ENCODE measurements around the gene RPRD2.
A peak's percentile ranks its signal among the peaks of the same experiment; 100 is the strongest.

RPRD2 gene

DNA sequence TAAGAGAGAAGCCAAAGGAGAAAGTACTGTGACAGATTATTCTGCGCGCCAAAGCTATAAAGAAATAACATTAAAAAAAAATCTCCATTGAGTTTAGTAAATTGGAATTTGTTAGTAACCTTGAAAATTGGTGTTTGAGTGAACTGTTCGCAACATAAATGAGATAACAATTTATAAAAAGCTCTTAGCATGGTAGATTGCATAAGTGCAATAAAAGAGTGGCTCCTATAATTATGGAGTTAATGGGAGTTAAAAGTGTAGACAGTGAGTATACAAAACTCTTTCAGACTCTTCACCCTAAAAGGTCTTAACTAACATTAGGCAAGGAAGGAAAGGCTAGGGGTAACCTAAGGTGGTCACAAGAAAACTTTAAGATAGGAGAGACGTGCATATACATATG is 50.6 kb downstream of the RPRD2 start:
- Histone ChIP-seq H3K9me3 (ENCODE audit: control insufficient read depth in 2 of 2, low read length in 2 of 2) (no peaks in the 10 kb centered on the region), H3K4me3 (ENCODE audit: low read length in 2 of 2) (no peak overlapping the region), H3K9ac (ENCODE audit: low read length in 2 of 2) (no peak overlapping the region), H3K36me3 (ENCODE audit: control insufficient read depth in 2 of 2, insufficient read depth in 2 of 2, low read length in 2 of 2) (peaks cover 0 to 2% of the 10 kb centered on the region in 2 donors), H3K27me3 (ENCODE audit: control insufficient read depth in 1 of 2, insufficient read depth in 2 of 2, low read length in 2 of 2) (no peaks in the 10 kb centered on the region), H3K4me1 (ENCODE audit: control insufficient read depth, insufficient read depth, low read length) (no peaks in the 10 kb centered on the region), H3K27ac (ENCODE audit: low read length) (no peak overlapping the region)

GRCh38 chr1:150415800-150416199 is 51.9 kb downstream of the RPRD2 start:
- Histone ChIP-seq H3K27ac (ENCODE audit: low read length) (no peak overlapping the region), H3K4me3 (ENCODE audit: low read length in 2 of 2) (no peak overlapping the region), H3K9ac (ENCODE audit: low read length in 2 of 2) (no peak overlapping the region), H3K9me3 (ENCODE audit: control insufficient read depth in 2 of 2, low read length in 2 of 2) (no peaks in the 10 kb centered on the region), H3K4me1 (ENCODE audit: control insufficient read depth, insufficient read depth, low read length) (peaks cover 2% of the 10 kb centered on the region), H3K27me3 (ENCODE audit: control insufficient read depth in 1 of 2, insufficient read depth in 2 of 2, low read length in 2 of 2) (no peaks in the 10 kb centered on the region), H3K36me3 (ENCODE audit: control insufficient read depth in 2 of 2, insufficient read depth in 2 of 2, low read length in 2 of 2) (peaks cover 0 to 5% of the 10 kb centered on the region in 2 donors)

- Histone ChIP-seq H3K27ac (ENCODE audit: low read length) (no peak overlapping the region), H3K4me1 (ENCODE audit: control insufficient read depth, insufficient read depth, low read length) (peaks cover 4% of the 10 kb centered on the region), H3K27me3 (ENCODE audit: control insufficient read depth in 1 of 2, insufficient read depth in 2 of 2, low read length in 2 of 2) (no peaks in the 10 kb centered on the region), H3K9ac (ENCODE audit: low read length in 2 of 2) (no peak overlapping the region), H3K36me3 (ENCODE audit: control insufficient read depth in 2 of 2, insufficient read depth in 2 of 2, low read length in 2 of 2) (peaks cover 0 to 5% of the 10 kb centered on the region in 2 donors), H3K4me3 (ENCODE audit: low read length in 2 of 2) (no peak overlapping the region), H3K9me3 (ENCODE audit: control insufficient read depth in 2 of 2, low read length in 2 of 2) (no peaks in the 10 kb centered on the region)
These were observed 56.8 kb downstream of the RPRD2 start for GRCh38 chr1:150420560-150421265.

DNA sequence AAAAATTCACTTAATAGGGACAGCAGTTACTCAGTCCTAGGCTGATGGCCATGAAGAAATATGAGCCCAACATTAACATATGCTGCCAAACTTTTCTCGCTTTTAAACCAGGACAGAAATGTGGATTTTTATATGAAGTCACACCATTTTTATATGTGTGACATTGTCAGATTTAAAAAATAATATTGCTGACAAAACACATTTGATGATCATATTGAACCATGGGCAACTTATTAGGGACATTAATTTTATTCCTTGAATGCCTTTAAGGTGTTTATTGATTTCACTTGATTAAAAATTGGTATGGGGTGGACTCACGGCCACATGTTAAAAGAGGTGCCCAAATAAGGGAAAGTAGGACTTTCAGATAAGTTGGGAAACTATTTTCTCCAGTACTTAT is 58.6 kb downstream of the RPRD2 start:
- Histone ChIP-seq H3K27me3 (ENCODE audit: control insufficient read depth in 1 of 2, insufficient read depth in 2 of 2, low read length in 2 of 2) (no peaks in the 10 kb centered on the region), H3K9ac (ENCODE audit: low read length in 2 of 2) (no peak overlapping the region), H3K4me1 (ENCODE audit: control insufficient read depth, insufficient read depth, low read length) (peaks cover 4% of the 10 kb centered on the region), H3K9me3 (ENCODE audit: control insufficient read depth in 2 of 2, low read length in 2 of 2) (no peaks in the 10 kb centered on the region), H3K27ac (ENCODE audit: low read length) (no peak overlapping the region), H3K4me3 (ENCODE audit: low read length in 2 of 2) (no peak overlapping the region), H3K36me3 (ENCODE audit: control insufficient read depth in 2 of 2, insufficient read depth in 2 of 2, low read length in 2 of 2) (peaks cover 0 to 5% of the 10 kb centered on the region in 2 donors)

DNA sequence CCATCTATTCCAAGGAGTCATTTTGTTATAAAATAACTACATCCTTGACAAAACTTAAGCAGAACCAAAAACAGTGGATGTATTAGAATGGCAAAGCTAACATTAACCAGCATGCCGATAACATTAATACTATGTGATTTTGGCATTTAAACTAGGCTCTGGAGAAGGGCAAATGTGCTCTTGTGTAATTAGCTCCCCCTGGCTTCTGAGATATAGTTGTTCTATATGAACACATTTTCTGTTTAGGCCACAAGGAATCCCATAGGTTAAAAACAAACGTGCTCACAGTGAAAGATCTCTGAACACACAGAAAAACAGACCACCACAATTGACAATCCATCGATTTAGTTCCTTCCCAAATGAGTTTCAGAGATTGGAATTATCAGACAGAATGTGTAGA is 65.9 kb downstream of the RPRD2 start:
- Histone ChIP-seq H3K9ac (ENCODE audit: low read length in 2 of 2) (no peak overlapping the region), H3K27ac (ENCODE audit: low read length) (no peak overlapping the region), H3K27me3 (ENCODE audit: control insufficient read depth in 1 of 2, insufficient read depth in 2 of 2, low read length in 2 of 2) (no peaks in the 10 kb centered on the region), H3K4me3 (ENCODE audit: low read length in 2 of 2) (no peak overlapping the region), H3K36me3 (ENCODE audit: control insufficient read depth in 2 of 2, insufficient read depth in 2 of 2, low read length in 2 of 2) (peaks cover 0 to 3% of the 10 kb centered on the region in 2 donors), H3K4me1 (ENCODE audit: control insufficient read depth, insufficient read depth, low read length) (no peaks in the 10 kb centered on the region), H3K9me3 (ENCODE audit: control insufficient read depth in 2 of 2, low read length in 2 of 2) (no peaks in the 10 kb centered on the region)

- Histone ChIP-seq H3K9ac (ENCODE audit: low read length in 2 of 2) (no peak overlapping the region), H3K9me3 (ENCODE audit: control insufficient read depth in 2 of 2, low read length in 2 of 2) (no peaks in the 10 kb centered on the region), H3K4me3 (ENCODE audit: low read length in 2 of 2) (no peak overlapping the region), H3K27ac (ENCODE audit: low read length) (no peak overlapping the region), H3K4me1 (ENCODE audit: control insufficient read depth, insufficient read depth, low read length) (no peaks in the 10 kb centered on the region), H3K27me3 (ENCODE audit: control insufficient read depth in 1 of 2, insufficient read depth in 2 of 2, low read length in 2 of 2) (no peaks in the 10 kb centered on the region), H3K36me3 (ENCODE audit: control insufficient read depth in 2 of 2, insufficient read depth in 2 of 2, low read length in 2 of 2) (peaks cover 12 to 21% of the 10 kb centered on the region in 2 donors)
These were observed 77.2 kb downstream of the RPRD2 start for GRCh38 chr1:150441121-150441520.

DNA sequence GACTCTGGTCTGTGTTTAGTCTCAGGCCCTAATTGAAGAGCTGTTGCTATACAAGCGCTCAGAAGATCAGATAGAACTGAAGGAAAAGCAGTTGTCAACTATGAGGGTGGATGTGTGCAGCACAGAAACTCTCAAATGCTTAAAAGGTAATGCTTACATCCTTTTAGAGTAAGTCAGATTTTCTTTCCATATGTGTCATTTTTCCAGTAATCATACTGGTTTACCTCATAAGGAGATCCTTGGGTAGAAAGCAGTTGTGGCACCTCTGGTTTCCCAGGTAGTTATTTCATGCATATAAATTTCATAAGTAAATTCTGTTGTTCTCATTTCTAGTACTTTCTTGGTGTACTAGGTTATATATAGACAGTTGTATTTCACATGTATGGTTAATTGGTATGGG is 80.3 kb downstream of the RPRD2 start:
- no peaks in the 10 kb centered on the region for H3K4me1 ChIP-seq (ENCODE audit: control insufficient read depth, insufficient read depth, low read length)
- no peak overlapping the region for H3K4me3 ChIP-seq (ENCODE audit: low read length in 2 of 2)
- H3K36me3 ChIP-seq (ENCODE audit: control insufficient read depth in 2 of 2, insufficient read depth in 2 of 2, low read length in 2 of 2) = peaks cover 15 to 23% of the 10 kb centered on the region in 2 donors
- H3K27ac ChIP-seq (ENCODE audit: low read length) = no peak overlapping the region
- H3K27me3 ChIP-seq (ENCODE audit: control insufficient read depth in 1 of 2, insufficient read depth in 2 of 2, low read length in 2 of 2) = no peaks in the 10 kb centered on the region
- H3K9ac ChIP-seq (ENCODE audit: low read length in 2 of 2) = no peak overlapping the region
- no peaks in the 10 kb centered on the region for H3K9me3 ChIP-seq (ENCODE audit: control insufficient read depth in 2 of 2, low read length in 2 of 2)

DNA sequence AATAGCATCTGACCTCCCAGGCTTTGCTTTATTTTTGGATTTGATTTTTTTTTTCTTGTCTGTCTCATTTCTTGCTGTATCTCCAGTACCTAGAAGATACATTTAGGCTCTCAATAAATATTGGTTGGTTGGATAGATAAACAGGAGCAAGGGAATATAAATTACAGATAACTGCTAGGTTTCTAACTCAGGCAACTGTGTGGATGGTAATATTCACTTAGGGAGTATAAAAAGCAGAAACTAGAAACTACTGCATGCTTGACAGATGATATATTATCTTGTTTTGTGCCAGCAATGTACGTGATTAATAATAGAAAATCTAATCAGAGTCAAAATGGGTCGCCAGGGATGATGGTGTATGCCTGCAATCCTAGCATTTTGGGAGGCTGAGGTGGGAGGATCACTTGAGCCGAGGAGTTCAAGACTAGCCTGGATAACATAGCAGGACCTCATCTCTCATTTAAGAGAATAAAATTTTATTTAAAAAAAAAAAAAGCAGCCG is 92.2 kb downstream of the RPRD2 start:
- Histone ChIP-seq H3K27me3 (ENCODE audit: control insufficient read depth in 1 of 2, insufficient read depth in 2 of 2, low read length in 2 of 2) (no peaks in the 10 kb centered on the region), H3K9me3 (ENCODE audit: control insufficient read depth in 2 of 2, low read length in 2 of 2) (no peaks in the 10 kb centered on the region), H3K9ac (ENCODE audit: low read length in 2 of 2) (no peak overlapping the region), H3K4me3 (ENCODE audit: low read length in 2 of 2) (no peak overlapping the region), H3K27ac (ENCODE audit: low read length) (no peak overlapping the region), H3K36me3 (ENCODE audit: control insufficient read depth in 2 of 2, insufficient read depth in 2 of 2, low read length in 2 of 2) (peaks cover 14 to 15% of the 10 kb centered on the region in 2 donors), H3K4me1 (ENCODE audit: control insufficient read depth, insufficient read depth, low read length) (no peaks in the 10 kb centered on the region)

DNA sequence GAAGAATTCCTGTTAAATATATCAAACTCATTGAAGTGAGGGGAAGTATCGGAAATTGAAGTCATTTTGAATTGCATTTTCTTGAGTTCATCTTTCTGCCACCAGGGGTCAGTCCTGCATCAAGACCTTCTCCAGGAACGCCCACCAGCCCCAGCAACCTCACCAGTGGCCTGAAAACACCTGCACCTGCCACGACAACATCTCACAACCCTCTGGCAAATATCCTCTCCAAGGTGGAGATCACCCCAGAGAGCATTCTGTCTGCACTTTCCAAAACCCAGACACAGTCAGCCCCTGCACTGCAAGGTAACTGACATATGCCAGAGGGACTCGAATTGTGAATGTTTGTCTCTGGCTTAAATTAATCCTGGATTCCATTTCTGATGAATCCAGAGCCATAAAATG is 100.5 kb downstream of the RPRD2 start:
- Histone ChIP-seq H3K27ac (ENCODE audit: low read length) (no peak overlapping the region), H3K9ac (ENCODE audit: low read length in 2 of 2) (no peak overlapping the region), H3K9me3 (ENCODE audit: control insufficient read depth in 2 of 2, low read length in 2 of 2) (no peaks in the 10 kb centered on the region), H3K4me1 (ENCODE audit: control insufficient read depth, insufficient read depth, low read length) (no peaks in the 10 kb centered on the region), H3K4me3 (ENCODE audit: low read length in 2 of 2) (no peak overlapping the region), H3K27me3 (ENCODE audit: control insufficient read depth in 1 of 2, insufficient read depth in 2 of 2, low read length in 2 of 2) (no peaks in the 10 kb centered on the region), H3K36me3 (ENCODE audit: control insufficient read depth in 2 of 2, insufficient read depth in 2 of 2, low read length in 2 of 2) (peaks cover 9 to 17% of the 10 kb centered on the region in 2 donors)

DNA sequence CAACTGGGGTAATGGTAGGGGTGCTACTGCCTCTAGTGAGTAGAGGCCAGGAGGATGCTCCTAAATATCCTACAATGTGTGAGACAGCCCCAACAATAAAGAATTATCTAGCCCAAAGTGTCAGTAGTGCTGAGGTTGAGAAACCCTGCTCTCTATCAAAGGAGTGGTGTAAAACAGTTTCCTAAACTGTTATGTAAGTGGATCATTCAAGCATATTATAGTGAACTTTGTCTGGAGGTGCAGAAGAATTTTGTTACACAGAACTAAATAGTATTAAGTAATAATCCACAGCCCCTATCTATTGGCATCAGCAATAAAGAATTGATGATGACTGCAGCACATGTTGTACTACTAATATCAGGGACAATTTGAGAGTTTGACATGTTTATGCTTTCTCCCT is 103.0 kb downstream of the RPRD2 start:
- no peaks in the 10 kb centered on the region for H3K27me3 ChIP-seq (ENCODE audit: control insufficient read depth in 1 of 2, insufficient read depth in 2 of 2, low read length in 2 of 2)
- H3K36me3 ChIP-seq (ENCODE audit: control insufficient read depth in 2 of 2, insufficient read depth in 2 of 2, low read length in 2 of 2) = peaks cover 21 to 29% of the 10 kb centered on the region in 2 donors
- no peak overlapping the region for H3K27ac ChIP-seq (ENCODE audit: low read length)
- no peak overlapping the region for H3K4me3 ChIP-seq (ENCODE audit: low read length in 2 of 2)
- no peaks in the 10 kb centered on the region for H3K4me1 ChIP-seq (ENCODE audit: control insufficient read depth, insufficient read depth, low read length)
- no peaks in the 10 kb centered on the region for H3K9me3 ChIP-seq (ENCODE audit: control insufficient read depth in 2 of 2, low read length in 2 of 2)
- no peak overlapping the region for H3K9ac ChIP-seq (ENCODE audit: low read length in 2 of 2)

GRCh38 chr1:150469291-150469690 is 105.3 kb downstream of the RPRD2 start:
- Histone ChIP-seq H3K9me3 (ENCODE audit: control insufficient read depth in 2 of 2, low read length in 2 of 2) (no peaks in the 10 kb centered on the region), H3K27me3 (ENCODE audit: control insufficient read depth in 1 of 2, insufficient read depth in 2 of 2, low read length in 2 of 2) (no peaks in the 10 kb centered on the region), H3K4me3 (ENCODE audit: low read length in 2 of 2) (no peak overlapping the region), H3K27ac (ENCODE audit: low read length) (no peak overlapping the region), H3K4me1 (ENCODE audit: control insufficient read depth, insufficient read depth, low read length) (no peaks in the 10 kb centered on the region), H3K36me3 (ENCODE audit: control insufficient read depth in 2 of 2, insufficient read depth in 2 of 2, low read length in 2 of 2) (peaks cover 29 to 32% of the 10 kb centered on the region in 2 donors), H3K9ac (ENCODE audit: low read length in 2 of 2) (peak overlapping the region in 1 of 2 donors; percentile 6)

Data from stomach smooth muscle (tissue), 2 donors.